GM06990 (cell line): Measurements from ENCODE around the gene SLC35B2.

ENCODE experiments used
- DNase-seq: peaks from one replicate; pipeline ENCODE4 v3.0.0-alpha.2; 2011; ENCODE audit not compliant: insufficient read length; ENCODE audit errors: extremely low read depth
- H3K27me3 ChIP-seq: replicated peaks from 2 replicates; pipeline ENCODE4 v1.6.0; 2011; ENCODE audit warnings: low read length; ENCODE audit not compliant: control insufficient read depth, insufficient read depth
- H3K36me3 ChIP-seq: 2 replicates; pipeline ENCODE4 v1.5.1; 2011; ENCODE audit warnings: low read length; ENCODE audit not compliant: control insufficient read depth, insufficient read depth
- H3K4me3 ChIP-seq: replicated peaks from 2 replicates; pipeline ENCODE4 v1.5.1; 2011; ENCODE audit warnings: low read depth, mild to moderate bottlenecking, control low read depth, low read length
- TF ChIP-seq, protein P1 (sequence below): IDR thresholded peaks from 2 replicates; pipeline ENCODE4 v1.5.1; 2011; ENCODE audit warnings: low read length, control low read depth, mild to moderate bottlenecking, inconsistent platforms; ENCODE audit not compliant: insufficient read depth, poor library complexity, severe bottlenecking

The SLC35B2 gene

GRCh38 chr6:44251576-44252524 lies 5.5 kb downstream of the SLC35B2 start:
- no peak for DNase-seq
- no peak overlapping the region for H3K4me3 ChIP-seq
- TF ChIP-seq, protein P1, sequence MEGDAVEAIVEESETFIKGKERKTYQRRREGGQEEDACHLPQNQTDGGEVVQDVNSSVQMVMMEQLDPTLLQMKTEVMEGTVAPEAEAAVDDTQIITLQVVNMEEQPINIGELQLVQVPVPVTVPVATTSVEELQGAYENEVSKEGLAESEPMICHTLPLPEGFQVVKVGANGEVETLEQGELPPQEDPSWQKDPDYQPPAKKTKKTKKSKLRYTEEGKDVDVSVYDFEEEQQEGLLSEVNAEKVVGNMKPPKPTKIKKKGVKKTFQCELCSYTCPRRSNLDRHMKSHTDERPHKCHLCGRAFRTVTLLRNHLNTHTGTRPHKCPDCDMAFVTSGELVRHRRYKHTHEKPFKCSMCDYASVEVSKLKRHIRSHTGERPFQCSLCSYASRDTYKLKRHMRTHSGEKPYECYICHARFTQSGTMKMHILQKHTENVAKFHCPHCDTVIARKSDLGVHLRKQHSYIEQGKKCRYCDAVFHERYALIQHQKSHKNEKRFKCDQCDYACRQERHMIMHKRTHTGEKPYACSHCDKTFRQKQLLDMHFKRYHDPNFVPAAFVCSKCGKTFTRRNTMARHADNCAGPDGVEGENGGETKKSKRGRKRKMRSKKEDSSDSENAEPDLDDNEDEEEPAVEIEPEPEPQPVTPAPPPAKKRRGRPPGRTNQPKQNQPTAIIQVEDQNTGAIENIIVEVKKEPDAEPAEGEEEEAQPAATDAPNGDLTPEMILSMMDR = no peak
- peaks cover 51% of the 10 kb centered on the region for H3K36me3 ChIP-seq
- no peaks in the 10 kb centered on the region for H3K27me3 ChIP-seq

DNA sequence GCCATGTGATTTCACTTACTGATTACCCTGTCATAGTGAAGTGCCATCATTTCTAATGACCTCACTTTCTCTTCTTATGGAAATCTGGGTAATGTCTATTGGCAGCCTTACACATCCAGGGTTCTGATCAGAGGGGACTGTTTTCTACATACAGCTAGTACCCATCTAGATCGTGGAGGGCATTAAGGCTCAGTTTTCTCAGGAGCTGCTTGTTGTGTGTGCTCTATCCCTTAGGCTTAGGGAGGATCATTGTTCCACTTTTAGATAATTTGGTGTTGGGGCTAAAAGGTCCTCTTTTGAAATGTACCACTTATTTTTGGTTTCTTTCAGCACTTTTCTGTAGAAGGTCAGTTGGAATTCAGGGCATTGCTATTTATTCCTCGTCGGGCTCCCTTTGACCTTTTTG lies 6.6 kb downstream of the SLC35B2 start:
- TF ChIP-seq, protein P1 = no peak
- Histone ChIP-seq H3K27me3 (no peaks in the 10 kb centered on the region), H3K4me3 (no peak overlapping the region), H3K36me3 (peaks cover 51% of the 10 kb centered on the region)
- no peak for DNase-seq

DNA sequence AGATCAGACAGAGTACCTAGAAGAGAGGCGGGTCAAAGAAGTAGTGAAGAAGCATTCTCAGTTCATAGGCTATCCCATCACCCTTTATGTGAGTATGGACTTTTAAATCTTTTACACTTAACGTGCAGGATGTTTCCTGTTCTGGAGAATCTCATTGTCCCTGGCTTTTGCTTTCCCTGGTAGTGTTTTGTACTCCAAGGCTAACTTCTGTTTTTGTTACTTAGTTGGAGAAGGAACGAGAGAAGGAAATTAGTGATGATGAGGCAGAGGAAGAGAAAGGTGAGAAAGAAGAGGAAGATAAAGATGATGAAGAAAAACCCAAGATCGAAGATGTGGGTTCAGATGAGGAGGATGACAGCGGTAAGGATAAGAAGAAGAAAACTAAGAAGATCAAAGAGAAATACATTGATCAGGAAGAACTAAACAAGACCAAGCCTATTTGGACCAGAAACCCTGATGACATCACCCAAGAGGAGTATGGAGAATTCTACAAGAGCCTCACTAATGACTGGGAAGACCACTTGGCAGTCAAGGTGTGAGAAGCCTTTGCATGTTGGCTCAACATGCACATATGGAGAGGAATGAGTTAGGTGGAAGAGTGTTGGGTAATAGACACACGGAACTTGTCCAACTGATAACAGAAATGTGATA lies 7.1 kb downstream of the SLC35B2 start:
- H3K36me3 ChIP-seq = peaks cover 49% of the 10 kb centered on the region
- TF ChIP-seq, protein P1 = no peak
- H3K4me3 ChIP-seq = no peak overlapping the region
- DNase-seq = no peak
- H3K27me3 ChIP-seq = no peaks in the 10 kb centered on the region

GRCh38 chr6:44249082-44249748 lies 8.1 kb downstream of the SLC35B2 start:
- TF ChIP-seq, protein P1 = no peak
- peaks cover 39% of the 10 kb centered on the region for H3K36me3 ChIP-seq
- DNase-seq = no peak
- H3K4me3 ChIP-seq = peak overlapping the region; percentile 91
- no peaks in the 10 kb centered on the region for H3K27me3 ChIP-seq

DNA sequence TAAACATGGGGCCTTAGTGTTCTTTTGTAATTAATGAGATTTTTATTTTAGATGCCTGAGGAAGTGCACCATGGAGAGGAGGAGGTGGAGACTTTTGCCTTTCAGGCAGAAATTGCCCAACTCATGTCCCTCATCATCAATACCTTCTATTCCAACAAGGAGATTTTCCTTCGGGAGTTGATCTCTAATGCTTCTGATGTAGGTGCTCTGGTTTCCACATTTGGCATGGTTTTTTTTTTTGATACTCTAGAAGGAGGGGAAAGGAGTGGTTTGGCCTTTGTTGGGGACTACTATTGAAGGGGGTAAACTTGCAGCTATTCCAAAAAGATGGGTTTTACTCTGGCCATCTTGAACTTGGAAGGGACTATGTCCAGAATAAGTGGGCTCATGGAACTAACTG lies 8.7 kb downstream of the SLC35B2 start:
- peaks cover 35% of the 10 kb centered on the region for H3K36me3 ChIP-seq
- no peak for DNase-seq
- peak overlapping the region; percentile 91 for H3K4me3 ChIP-seq
- TF ChIP-seq, protein P1 = no peak
- no peaks in the 10 kb centered on the region for H3K27me3 ChIP-seq
